Measurements from ENCODE around the gene FKBP3.

GRCh38 chr14:45181329-45181728 lies 47.0 kb upstream of the FKBP3 start:
- TF ChIP-seq EZH2phosphoT487 (IDR thresholded peaks at IDR 0.05; ENCODE audit: insufficient read depth, low read depth) (no peak), EZH2 (IDR thresholded peaks at IDR 0.05; ENCODE audit: insufficient read depth, poor library complexity, severe bottlenecking) (no peak)
